Testis (tissue), 2 donors: ENCODE results near the gene FHDC1.

Experiments used
- CTCF ChIP-seq, 3 experiments: fragments of 450-650 bp in 2 of 3; fragments of 200-600 bp in 1 of 3; sonication (generic) in 1 of 3; IDR thresholded peaks; one replicate each; pipeline ENCODE4 v1.5.1; 2016 to 2019; ENCODE audit warnings: antibody characterized with exemption in 3 of 3, mild to moderate bottlenecking in 2 of 3, moderate library complexity in 1 of 3
- POLR2A ChIP-seq: fragments of 450-650 bp; IDR thresholded peaks from one replicate; pipeline ENCODE4 v1.6.1; 2017; ENCODE audit warnings: antibody characterized with exemption, mild to moderate bottlenecking, moderate library complexity

DNA sequence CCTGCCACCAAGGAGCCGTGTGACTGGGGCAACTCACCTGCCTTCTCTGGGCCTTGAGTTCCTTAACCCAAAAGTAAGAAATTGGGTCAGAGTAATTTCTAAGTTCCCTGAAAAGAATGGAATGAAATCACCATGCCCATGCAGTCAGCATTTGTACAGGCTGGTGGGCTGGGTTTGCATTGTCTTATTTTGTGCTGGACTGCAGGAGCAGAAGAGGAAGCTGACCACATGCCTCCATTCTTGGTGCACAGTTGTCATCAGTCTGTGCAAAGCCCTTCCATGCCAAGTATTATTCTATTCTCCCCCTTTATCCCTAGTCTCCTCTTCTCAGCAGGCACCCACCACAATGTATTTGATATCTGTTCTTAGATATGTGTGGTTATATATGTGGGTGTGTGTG, 56.3 kb downstream of the FHDC1 start:
- TF ChIP-seq CTCF (IDR thresholded peaks at IDR 0.05) (no peak), POLR2A (no peak)
